Liver (tissue), 9 donors: ENCODE results near the gene PLEKHA5. TPM values are rescaled to one million over a fixed set of nuclear protein-coding genes. Genes with fewer than 3 reads are reported as not detected.

Source experiments
- DNase-seq: peaks from one replicate; pipeline ENCODE4 v3.0.0-alpha.2; 2017; ENCODE audit warnings: low spot score
- H3K27ac ChIP-seq, 2 donors: one replicate each; pipeline ENCODE4 v1.7.0; 2013; ENCODE audit warnings: inconsistent platforms in 2 of 2, low read length in 2 of 2, control low read depth in 1 of 2, low read depth in 1 of 2, mild to moderate bottlenecking in 1 of 2
- H3K27me3 ChIP-seq, 4 donors: one replicate each; pipeline versions ENCODE4 v1.6.1 to v1.7.0; 2013; ENCODE audit warnings: low read length in 3 of 4, inconsistent platforms in 1 of 4, mild to moderate bottlenecking in 1 of 4, moderate library complexity in 1 of 4; ENCODE audit not compliant: control insufficient read depth in 4 of 4, insufficient read depth in 4 of 4
- H3K36me3 ChIP-seq, 4 donors: one replicate each; pipeline versions ENCODE4 v1.6.1 to v1.7.0; 2013; ENCODE audit warnings: low read length in 3 of 4, mild to moderate bottlenecking in 3 of 4, low read depth in 1 of 4, moderate library complexity in 1 of 4; ENCODE audit not compliant: control insufficient read depth in 4 of 4, insufficient read depth in 3 of 4
- H3K4me1 ChIP-seq, 4 donors: one replicate each; pipeline versions ENCODE4 v1.6.1 to v1.7.0; 2013; ENCODE audit warnings: low read length in 3 of 4, mild to moderate bottlenecking in 3 of 4, moderate library complexity in 1 of 4; ENCODE audit not compliant: control insufficient read depth in 4 of 4, insufficient read depth in 4 of 4
- H3K4me3 ChIP-seq, 3 donors: one replicate each; pipeline versions ENCODE4 v1.6.1 to v1.7.0; 2013; ENCODE audit warnings: low read length in 3 of 3, control low read depth in 1 of 3, low read depth in 1 of 3, mild to moderate bottlenecking in 1 of 3
- H3K9ac ChIP-seq, 2 donors: one replicate each; pipeline ENCODE4 v1.7.0; 2013; ENCODE audit warnings: low read length in 2 of 2, mild to moderate bottlenecking in 2 of 2, moderate library complexity in 2 of 2, control low read depth in 1 of 2, low read depth in 1 of 2
- H3K9me3 ChIP-seq, 4 donors: one replicate each; pipeline versions ENCODE4 v1.6.1 to v1.7.0; 2013; ENCODE audit warnings: low read length in 3 of 4; ENCODE audit not compliant: control insufficient read depth in 4 of 4
- EGR1 ChIP-seq, 2 donors: IDR thresholded peaks; 2 replicates each; pipeline ENCODE4 v1.6.1; 2016 to 2018; ENCODE audit warnings: antibody characterized with exemption in 2 of 2, low read depth in 2 of 2
- FOXA1 ChIP-seq: IDR thresholded peaks from 2 replicates; pipeline ENCODE4 v1.6.1; 2016; ENCODE audit warnings: antibody characterized with exemption
- FOXA2 ChIP-seq: IDR thresholded peaks from 2 replicates; pipeline ENCODE4 v1.6.1; 2016; ENCODE audit warnings: antibody characterized with exemption
- GABPA ChIP-seq, 2 donors: IDR thresholded peaks in 1 of 2; conservative IDR thresholded peaks in 1 of 2; 2 replicates each; pipeline ENCODE4 v1.6.1; 2016; ENCODE audit warnings: antibody characterized with exemption in 2 of 2, mild to moderate bottlenecking in 1 of 2, moderate library complexity in 1 of 2
- HNF4A ChIP-seq, 2 donors: conservative IDR thresholded peaks; 2 replicates each; pipeline ENCODE4 v1.6.1; 2016; ENCODE audit warnings: antibody characterized with exemption in 2 of 2, mild to moderate bottlenecking in 2 of 2
- HNF4G ChIP-seq: IDR thresholded peaks from 2 replicates; pipeline ENCODE4 v1.6.1; 2016; ENCODE audit warnings: antibody characterized with exemption
- JUND ChIP-seq, 2 donors: IDR thresholded peaks; 2 replicates each; pipeline ENCODE4 v1.6.1; 2016; ENCODE audit warnings: antibody characterized with exemption in 2 of 2
- NR2F2 ChIP-seq: IDR thresholded peaks from 2 replicates; pipeline ENCODE4 v1.6.1; 2016; ENCODE audit warnings: antibody characterized with exemption
- RAD21 ChIP-seq, 2 donors: IDR thresholded peaks; 2 replicates each; pipeline ENCODE4 v1.6.1; 2016; ENCODE audit warnings: antibody characterized with exemption in 2 of 2, mild to moderate bottlenecking in 2 of 2
- RXRA ChIP-seq, 2 donors: IDR thresholded peaks; 2 replicates each; pipeline ENCODE4 v1.6.1; 2017 to 2018; ENCODE audit warnings: antibody characterized with exemption in 2 of 2, mild to moderate bottlenecking in 1 of 2
- SP1 ChIP-seq: IDR thresholded peaks from 2 replicates; pipeline ENCODE4 v1.6.1; 2018; ENCODE audit warnings: antibody characterized with exemption, mild to moderate bottlenecking
- TAF1 ChIP-seq: conservative IDR thresholded peaks from 2 replicates; pipeline ENCODE4 v1.6.1; 2016; ENCODE audit warnings: antibody characterized with exemption, mild to moderate bottlenecking
- YY1 ChIP-seq: IDR thresholded peaks from 2 replicates; pipeline ENCODE4 v1.6.1; 2016; ENCODE audit warnings: antibody characterized with exemption, mild to moderate bottlenecking
- WGBS: extraction: QIAGEN DNeasy Blood & Tissue Kit; methylation state at CpG from one replicate; pipeline ENCODE4 v1.1.7; 2013; 5-methylcytosine and 5-hydroxymethylcytosine counted together
- polyA plus RNA-seq, 2 donors: library from polyadenylated mRNA; stranded (reverse) in 1 of 2; unstranded in 1 of 2; fragments of 200-250 nt in 1 of 2; fragments of >200 nt in 1 of 2; fragmentation: Nextera tagmentation in 1 of 2; extraction: Ambion mirVana in 1 of 2; gene quantifications; one replicate each; pipeline versions ENCODE4 v1.2.1 to v1.2.3, GENCODE V29; 2013 to 2015
- total RNA-seq, 2 donors: library from RNA; depleted of rRNA; stranded (reverse); fragments of >200 nt; gene quantifications; one replicate each; pipeline ENCODE4 v1.2.3, GENCODE V29; 2014
- TF ChIP-seq, protein P1 (sequence below): fragments of 150-350 bp; IDR thresholded peaks from 2 replicates; pipeline ENCODE4 v1.5.1; 2017; ENCODE audit warnings: improper control_type of control experiment, low read depth, low read length; ENCODE audit not compliant: missing input control
- TF ChIP-seq, protein P2 (sequence below): IDR thresholded peaks from 2 replicates; pipeline ENCODE4 v1.6.1; 2016; ENCODE audit warnings: antibody characterized with exemption
- TF ChIP-seq, protein P3 (sequence below): IDR thresholded peaks from 2 replicates; pipeline ENCODE4 v1.6.1; 2016; ENCODE audit warnings: antibody characterized with exemption
- TF ChIP-seq, protein P4 (sequence below): IDR thresholded peaks from 2 replicates; pipeline ENCODE4 v1.6.1; 2016; ENCODE audit warnings: antibody characterized with exemption, mild to moderate bottlenecking
- TF ChIP-seq, protein P5 (sequence below): IDR thresholded peaks from 2 replicates; pipeline ENCODE4 v1.6.1; 2016; ENCODE audit warnings: antibody characterized with exemption
- donor health status: healthy.
- donor health status: healthy.
- donor health status: healthy.
- donor health status: healthy.
- donor health status: healthy.

Gene PLEKHA5
- total and polyA plus RNA-seq, 4 donors: 4.6 to 25.5 (median 16.8) TPM

DNA sequence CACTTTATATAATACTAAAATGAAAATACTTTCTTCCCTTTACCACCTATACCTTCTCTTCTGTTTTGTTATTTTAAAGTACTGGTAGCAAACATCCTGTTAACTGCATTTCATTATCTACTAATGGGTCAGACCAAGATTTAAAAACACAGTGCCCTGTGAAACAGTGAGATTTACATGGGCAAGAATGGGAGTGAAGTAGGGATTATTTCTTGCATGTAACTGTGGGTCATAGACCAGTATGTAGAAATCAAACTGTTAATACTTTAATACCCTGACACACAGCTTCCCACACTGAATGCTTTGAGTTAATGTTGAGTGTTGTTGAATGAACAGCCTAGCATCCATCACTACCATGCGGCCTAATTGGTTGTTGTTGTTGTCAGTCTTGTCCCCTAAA, 61.6 kb downstream of the PLEKHA5 start:
- Histone ChIP-seq H3K27me3 (no peaks in the 10 kb centered on the region), H3K27ac (no peak overlapping the region), H3K4me3 (no peak overlapping the region), H3K9ac (no peak overlapping the region), H3K9me3 (no peaks in the 10 kb centered on the region), H3K36me3 (no peaks in the 10 kb centered on the region), H3K4me1 (peaks cover 4 to 35% (median 15%) of the 10 kb centered on the region in 4 donors)
- WGBS: 93% methylated on average over 1 of the region's 1 CpG
- no peak for DNase-seq
- no peak for TF ChIP-seq HNF4A (conservative IDR thresholded peaks at IDR 0.05)
- no peak for TF ChIP-seq RXRA (IDR thresholded peaks at IDR 0.05)
- no peak for TF ChIP-seq HNF4G
- TF ChIP-seq RAD21 (IDR thresholded peaks at IDR 0.05): no peak
- no peak for TF ChIP-seq EGR1 (IDR thresholded peaks at IDR 0.05; ENCODE audit: low read depth in 2 of 2)
- TF ChIP-seq, protein P1, sequence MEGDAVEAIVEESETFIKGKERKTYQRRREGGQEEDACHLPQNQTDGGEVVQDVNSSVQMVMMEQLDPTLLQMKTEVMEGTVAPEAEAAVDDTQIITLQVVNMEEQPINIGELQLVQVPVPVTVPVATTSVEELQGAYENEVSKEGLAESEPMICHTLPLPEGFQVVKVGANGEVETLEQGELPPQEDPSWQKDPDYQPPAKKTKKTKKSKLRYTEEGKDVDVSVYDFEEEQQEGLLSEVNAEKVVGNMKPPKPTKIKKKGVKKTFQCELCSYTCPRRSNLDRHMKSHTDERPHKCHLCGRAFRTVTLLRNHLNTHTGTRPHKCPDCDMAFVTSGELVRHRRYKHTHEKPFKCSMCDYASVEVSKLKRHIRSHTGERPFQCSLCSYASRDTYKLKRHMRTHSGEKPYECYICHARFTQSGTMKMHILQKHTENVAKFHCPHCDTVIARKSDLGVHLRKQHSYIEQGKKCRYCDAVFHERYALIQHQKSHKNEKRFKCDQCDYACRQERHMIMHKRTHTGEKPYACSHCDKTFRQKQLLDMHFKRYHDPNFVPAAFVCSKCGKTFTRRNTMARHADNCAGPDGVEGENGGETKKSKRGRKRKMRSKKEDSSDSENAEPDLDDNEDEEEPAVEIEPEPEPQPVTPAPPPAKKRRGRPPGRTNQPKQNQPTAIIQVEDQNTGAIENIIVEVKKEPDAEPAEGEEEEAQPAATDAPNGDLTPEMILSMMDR: no peak
- TF ChIP-seq, protein P2, sequence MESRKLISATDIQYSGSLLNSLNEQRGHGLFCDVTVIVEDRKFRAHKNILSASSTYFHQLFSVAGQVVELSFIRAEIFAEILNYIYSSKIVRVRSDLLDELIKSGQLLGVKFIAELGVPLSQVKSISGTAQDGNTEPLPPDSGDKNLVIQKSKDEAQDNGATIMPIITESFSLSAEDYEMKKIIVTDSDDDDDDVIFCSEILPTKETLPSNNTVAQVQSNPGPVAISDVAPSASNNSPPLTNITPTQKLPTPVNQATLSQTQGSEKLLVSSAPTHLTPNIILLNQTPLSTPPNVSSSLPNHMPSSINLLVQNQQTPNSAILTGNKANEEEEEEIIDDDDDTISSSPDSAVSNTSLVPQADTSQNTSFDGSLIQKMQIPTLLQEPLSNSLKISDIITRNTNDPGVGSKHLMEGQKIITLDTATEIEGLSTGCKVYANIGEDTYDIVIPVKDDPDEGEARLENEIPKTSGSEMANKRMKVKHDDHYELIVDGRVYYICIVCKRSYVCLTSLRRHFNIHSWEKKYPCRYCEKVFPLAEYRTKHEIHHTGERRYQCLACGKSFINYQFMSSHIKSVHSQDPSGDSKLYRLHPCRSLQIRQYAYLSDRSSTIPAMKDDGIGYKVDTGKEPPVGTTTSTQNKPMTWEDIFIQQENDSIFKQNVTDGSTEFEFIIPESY: no peak
- TF ChIP-seq NR2F2: no peak
- TF ChIP-seq FOXA2: no peak
- TF ChIP-seq, protein P3, sequence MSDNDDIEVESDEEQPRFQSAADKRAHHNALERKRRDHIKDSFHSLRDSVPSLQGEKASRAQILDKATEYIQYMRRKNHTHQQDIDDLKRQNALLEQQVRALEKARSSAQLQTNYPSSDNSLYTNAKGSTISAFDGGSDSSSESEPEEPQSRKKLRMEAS: no peak
- TF ChIP-seq TAF1: no peak
- TF ChIP-seq, protein P4, sequence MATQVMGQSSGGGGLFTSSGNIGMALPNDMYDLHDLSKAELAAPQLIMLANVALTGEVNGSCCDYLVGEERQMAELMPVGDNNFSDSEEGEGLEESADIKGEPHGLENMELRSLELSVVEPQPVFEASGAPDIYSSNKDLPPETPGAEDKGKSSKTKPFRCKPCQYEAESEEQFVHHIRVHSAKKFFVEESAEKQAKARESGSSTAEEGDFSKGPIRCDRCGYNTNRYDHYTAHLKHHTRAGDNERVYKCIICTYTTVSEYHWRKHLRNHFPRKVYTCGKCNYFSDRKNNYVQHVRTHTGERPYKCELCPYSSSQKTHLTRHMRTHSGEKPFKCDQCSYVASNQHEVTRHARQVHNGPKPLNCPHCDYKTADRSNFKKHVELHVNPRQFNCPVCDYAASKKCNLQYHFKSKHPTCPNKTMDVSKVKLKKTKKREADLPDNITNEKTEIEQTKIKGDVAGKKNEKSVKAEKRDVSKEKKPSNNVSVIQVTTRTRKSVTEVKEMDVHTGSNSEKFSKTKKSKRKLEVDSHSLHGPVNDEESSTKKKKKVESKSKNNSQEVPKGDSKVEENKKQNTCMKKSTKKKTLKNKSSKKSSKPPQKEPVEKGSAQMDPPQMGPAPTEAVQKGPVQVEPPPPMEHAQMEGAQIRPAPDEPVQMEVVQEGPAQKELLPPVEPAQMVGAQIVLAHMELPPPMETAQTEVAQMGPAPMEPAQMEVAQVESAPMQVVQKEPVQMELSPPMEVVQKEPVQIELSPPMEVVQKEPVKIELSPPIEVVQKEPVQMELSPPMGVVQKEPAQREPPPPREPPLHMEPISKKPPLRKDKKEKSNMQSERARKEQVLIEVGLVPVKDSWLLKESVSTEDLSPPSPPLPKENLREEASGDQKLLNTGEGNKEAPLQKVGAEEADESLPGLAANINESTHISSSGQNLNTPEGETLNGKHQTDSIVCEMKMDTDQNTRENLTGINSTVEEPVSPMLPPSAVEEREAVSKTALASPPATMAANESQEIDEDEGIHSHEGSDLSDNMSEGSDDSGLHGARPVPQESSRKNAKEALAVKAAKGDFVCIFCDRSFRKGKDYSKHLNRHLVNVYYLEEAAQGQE: no peak
- TF ChIP-seq JUND (IDR thresholded peaks at IDR 0.05): no peak
- TF ChIP-seq FOXA1: no peak
- no peak for TF ChIP-seq SP1
- TF ChIP-seq, protein P5, sequence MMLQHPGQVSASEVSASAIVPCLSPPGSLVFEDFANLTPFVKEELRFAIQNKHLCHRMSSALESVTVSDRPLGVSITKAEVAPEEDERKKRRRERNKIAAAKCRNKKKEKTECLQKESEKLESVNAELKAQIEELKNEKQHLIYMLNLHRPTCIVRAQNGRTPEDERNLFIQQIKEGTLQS: no peak
- no peak for TF ChIP-seq GABPA (IDR thresholded peaks at IDR 0.05 in 1 of 2, conservative IDR thresholded peaks at IDR 0.05 in 1 of 2)
- TF ChIP-seq YY1: no peak
